GM10266 (cell line): ENCODE data around the gene REXO1.
"Not testable (repeated sequence)": the region's sequence is repeated elsewhere in the genome, so short reads cannot be mapped to it uniquely, and the experiment has no call there.

Experiments used
- DNase-seq: peaks from one replicate; pipeline ENCODE4 v3.0.0; 2012; ENCODE audit errors: extremely low spot score
- TF ChIP-seq, protein P1 (sequence below): IDR thresholded peaks from 2 replicates; pipeline ENCODE4 v1.5.1; 2012; ENCODE audit warnings: mild to moderate bottlenecking, low read depth; ENCODE audit not compliant: control insufficient read depth, insufficient read depth; ENCODE audit errors: missing control alignments

REXO1 gene, protein sequence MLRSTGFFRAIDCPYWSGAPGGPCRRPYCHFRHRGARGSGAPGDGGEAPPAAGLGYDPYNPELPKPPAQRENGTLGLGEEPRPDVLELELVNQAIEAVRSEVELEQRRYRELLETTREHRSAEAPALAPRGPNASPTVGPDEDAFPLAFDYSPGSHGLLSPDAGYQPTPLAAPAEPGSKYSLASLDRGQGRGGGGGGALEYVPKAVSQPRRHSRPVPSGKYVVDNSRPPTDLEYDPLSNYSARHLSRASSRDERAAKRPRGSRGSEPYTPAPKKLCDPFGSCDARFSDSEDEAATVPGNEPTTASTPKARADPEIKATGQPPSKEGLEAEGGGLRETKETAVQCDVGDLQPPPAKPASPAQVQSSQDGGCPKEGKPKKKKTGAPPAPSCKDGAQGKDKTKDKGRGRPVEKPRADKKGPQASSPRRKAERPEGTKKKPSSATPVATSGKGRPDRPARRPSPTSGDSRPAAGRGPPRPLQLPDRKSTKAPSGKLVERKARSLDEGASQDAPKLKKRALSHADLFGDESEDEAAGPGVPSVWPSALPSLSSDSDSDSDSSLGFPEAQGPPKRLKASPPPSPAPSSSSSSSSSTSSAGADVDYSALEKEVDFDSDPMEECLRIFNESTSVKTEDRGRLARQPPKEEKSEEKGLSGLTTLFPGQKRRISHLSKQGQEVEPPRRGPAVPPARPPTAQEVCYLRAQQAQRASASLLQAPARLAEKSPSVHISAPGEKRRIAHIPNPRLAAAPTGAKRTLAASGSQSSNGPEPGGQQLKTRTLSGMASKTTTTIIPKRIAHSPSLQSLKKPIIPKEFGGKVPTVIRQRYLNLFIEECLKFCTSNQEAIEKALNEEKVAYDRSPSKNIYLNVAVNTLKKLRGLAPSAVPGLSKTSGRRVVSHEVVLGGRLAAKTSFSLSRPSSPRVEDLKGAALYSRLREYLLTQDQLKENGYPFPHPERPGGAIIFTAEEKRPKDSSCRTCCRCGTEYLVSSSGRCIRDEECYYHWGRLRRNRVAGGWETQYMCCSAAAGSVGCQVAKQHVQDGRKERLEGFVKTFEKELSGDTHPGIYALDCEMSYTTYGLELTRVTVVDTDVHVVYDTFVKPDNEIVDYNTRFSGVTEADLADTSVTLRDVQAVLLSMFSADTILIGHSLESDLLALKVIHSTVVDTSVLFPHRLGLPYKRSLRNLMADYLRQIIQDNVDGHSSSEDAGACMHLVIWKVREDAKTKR

DNA sequence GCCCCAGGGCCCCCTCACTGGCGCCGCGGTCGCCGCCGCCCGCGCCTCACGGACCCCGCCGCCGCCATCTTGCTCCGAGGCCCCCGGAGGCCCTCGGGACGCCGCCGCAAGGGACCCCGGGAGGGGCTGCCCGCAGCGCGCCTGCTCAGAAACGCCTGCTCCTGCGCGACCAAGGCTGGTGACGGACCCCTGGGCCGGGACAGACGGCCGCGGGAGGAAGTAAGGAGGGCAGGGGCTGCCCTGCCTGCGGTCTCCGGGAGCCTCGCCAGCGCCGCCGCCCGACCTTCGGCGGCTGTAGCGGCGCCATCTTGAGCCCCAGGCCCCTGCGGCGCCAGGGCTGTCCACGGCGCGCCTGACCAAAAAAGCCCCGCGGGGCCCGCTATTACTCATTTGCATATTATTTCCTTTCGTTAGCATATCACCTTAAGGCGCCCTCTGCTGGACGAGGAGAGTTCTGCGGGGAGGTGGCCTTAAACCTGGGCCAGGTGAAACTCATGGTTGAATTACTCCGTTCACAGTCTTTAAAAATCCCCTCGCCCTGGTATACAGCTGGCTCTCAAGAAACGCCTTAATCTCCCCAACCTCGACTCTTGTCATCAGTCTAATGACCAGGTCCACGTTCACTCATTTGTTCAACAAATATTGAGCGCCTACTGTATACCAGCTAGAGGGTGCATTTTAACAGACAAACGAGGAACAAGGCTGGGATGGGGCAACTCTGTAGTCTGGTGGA is at the start of gene REXO1:
Gene REXO1, minus strand, starts transcription at position 85 of the 733 bp plus-strand sequence. CDS start 125 bp downstream, outside the sequence.
- TF ChIP-seq, protein P1, sequence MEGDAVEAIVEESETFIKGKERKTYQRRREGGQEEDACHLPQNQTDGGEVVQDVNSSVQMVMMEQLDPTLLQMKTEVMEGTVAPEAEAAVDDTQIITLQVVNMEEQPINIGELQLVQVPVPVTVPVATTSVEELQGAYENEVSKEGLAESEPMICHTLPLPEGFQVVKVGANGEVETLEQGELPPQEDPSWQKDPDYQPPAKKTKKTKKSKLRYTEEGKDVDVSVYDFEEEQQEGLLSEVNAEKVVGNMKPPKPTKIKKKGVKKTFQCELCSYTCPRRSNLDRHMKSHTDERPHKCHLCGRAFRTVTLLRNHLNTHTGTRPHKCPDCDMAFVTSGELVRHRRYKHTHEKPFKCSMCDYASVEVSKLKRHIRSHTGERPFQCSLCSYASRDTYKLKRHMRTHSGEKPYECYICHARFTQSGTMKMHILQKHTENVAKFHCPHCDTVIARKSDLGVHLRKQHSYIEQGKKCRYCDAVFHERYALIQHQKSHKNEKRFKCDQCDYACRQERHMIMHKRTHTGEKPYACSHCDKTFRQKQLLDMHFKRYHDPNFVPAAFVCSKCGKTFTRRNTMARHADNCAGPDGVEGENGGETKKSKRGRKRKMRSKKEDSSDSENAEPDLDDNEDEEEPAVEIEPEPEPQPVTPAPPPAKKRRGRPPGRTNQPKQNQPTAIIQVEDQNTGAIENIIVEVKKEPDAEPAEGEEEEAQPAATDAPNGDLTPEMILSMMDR, result peak; percentile 94
- peak; percentile 97 for DNase-seq

DNA sequence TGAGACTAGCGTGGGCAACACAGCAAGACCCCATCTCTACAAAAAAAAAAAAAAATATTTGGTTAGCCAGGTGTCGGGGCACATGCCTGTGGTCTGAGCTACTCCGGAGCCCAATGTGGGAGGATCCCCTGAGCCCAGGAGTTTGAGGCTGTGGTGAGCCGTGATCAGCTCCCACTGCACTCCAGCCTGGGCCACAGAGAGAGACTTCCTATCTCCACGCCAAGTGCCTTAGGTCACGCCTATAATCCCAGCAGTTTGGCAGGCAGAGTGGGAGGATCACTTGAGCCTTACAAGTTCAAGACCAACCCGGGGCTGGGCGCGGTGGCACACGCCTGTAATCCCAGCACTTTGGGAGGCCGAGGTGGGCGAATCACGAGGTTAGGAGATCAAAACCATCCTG is 48.2 kb upstream of the REXO1 start:
- DNase-seq, result no peak
- TF ChIP-seq, protein P1, result no peak

DNA sequence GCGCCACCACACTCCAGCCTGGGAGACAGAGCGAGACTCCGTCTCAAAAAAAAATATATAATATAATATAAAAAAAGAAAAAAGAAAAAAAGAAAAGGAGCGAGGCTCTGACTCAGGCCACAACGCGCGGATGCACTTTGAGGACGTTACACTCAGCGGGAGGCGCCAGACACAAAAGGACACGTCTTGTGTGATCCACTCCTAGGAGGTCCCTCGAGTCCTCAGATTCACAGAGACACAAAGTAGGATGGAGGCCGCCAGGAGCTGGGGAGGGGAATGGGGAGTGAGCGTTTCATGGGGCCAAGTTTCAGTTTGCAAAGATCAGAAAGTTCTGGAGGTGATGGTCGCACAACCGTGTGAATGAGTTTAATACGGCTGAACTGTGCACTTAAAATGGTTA is 45.5 kb upstream of the REXO1 start:
- DNase-seq, result no peak

DNA sequence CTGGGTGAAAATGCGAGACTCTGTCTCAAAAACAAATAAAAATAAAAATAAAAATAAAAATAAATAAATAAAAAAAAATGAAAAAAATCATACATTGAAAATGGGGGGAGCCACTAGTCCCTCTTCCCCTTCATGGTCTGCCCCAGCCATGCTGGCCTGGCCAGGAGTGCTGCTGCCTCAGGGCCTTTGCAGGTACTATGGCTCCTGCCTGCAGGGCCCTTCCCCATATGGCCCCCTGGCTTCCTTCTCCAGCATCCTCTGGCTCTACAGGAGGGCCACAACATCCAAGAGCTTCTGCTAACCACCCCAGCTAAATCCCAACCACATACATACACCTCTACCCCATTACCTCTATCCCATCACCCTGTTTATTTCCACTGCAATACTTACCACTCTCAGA is 41.6 kb upstream of the REXO1 start:
- no peak for DNase-seq
- TF ChIP-seq, protein P1, result no peak

More for the DNA sequence above, 45.5 kb upstream of the REXO1 start:
- TF ChIP-seq, protein P1, result no peak

DNA sequence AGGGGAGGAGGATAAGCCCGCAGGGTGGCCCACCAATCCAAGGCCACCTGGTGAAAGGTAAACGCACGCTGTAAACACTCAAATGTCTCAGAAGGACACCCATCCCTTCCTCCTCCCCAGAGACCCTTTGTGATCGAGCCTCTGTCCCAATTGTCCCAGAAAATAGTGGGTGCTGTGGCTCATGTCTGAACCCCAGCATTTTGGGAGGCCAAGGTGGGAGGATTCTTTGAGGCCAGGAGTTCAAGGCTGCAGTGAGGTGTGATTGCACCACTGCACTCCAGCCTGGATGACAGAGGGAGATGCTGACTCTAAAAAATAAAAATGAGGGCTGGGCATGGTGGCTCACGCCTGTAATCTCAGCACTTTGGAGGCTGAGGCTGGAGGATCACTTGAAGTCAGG is 40.1 kb upstream of the REXO1 start:
- TF ChIP-seq, protein P1, result no peak
- no peak for DNase-seq

DNA sequence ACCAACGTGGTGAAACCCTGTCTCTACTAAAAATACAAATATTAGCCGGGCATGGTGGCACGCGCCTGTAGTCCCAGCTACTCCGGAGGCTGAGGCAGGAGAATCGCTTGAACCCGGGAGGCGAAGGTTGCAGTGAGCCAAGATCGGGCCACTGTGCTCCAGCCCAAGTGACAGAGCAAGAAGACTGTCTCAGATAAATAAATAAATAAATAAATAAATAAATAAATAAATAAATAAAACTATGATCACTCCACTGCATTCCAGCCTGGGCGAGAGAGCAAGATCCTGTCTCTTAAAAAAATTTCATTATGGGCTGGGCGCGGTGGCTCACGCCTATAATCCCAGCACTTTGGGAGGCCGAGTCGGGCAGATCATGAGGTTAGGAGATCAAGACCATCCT is 38.1 kb upstream of the REXO1 start:
- DNase-seq, result not testable (repeated sequence)

DNA sequence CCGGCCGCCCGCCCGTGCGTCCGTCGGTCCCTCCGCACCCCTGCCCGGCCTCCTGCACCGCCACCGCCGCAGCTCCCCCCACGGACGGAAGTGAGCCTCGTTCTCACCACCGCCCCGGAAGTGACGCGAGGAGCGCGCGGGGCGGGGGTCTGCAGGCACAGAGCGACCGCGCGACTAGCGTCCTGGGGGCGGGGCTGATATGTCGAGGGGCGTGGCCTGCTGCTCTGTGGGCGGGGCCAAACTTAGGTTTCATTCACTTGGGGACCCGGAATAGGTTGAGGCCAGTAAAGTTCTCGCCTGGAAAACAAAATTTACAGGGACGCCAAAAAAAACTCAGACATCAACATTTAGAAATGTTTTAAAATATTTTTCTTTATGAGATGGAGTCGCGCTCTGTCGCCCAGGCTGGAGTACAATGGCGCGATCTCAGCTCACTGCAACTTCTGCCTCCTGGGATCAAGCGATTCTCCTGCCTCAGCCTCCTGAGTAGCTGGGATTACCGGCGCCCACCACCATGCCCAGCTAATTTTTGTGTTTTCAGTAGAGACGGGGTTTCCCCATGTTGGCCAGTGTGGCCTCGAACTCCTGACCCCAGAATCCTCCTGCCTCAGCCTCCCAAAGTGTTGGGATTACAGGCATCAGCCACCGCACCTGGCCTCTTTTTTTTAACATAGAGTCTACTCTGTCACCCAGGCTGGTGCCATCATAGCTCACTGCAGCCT is 37.3 kb upstream of the REXO1 start, which contains the start of gene ABHD17A:
Gene ABHD17A, minus strand, starts transcription at position 99 of the 722 bp plus-strand sequence. CDS start 3,930 bp downstream, outside the sequence.
- peak; percentile 99 for DNase-seq
